Measurements from ENCODE around the gene MSANTD2.
"Not testable (repeated sequence)": the region's sequence is repeated elsewhere in the genome, so short reads cannot be mapped to it uniquely, and the experiment has no call there.

The MSANTD2 gene

DNA sequence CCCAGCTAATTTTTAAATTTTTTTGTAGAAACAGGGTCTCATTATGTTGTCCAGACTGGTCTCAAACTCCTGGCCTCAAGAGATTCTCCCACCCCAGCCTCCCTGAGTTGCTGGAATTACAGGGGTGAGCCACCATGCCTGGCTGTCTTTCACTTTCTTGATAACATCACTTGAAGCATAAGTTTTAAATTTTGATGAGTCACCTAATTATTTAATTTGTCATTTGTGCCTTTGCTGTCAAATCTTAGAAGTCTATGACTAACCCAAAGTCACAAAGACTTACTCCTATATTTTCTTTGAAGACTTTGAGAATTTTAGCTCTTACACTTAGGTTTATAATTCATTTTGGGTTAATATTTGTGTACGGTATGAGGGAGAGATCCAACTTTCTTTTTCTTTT lies 14.5 kb upstream of the MSANTD2 start:
- DNase-seq = no peak

DNA sequence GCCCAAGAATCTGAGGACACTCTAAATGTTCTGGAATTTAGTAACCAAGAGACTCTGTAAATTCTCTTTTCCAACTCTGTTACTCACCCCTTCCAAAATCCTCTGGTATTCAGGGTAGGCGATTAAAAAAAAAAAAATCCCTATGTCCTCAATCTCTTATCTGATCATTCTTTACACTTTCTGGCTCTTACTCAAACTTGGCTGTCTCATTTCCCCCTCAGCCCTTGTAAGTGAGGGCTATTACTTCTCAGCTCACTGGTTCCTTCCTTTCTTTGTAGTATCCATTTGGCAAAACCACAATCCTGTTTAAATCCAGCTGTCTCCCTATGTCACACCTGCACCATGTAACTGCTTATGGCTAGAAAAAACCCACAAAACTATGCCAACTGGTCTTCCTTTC lies 12.7 kb upstream of the MSANTD2 start:
- no peak for DNase-seq

GRCh38 chr11:124811399-124812125 lies 11.4 kb upstream of the MSANTD2 start:
- no peak for DNase-seq

DNA sequence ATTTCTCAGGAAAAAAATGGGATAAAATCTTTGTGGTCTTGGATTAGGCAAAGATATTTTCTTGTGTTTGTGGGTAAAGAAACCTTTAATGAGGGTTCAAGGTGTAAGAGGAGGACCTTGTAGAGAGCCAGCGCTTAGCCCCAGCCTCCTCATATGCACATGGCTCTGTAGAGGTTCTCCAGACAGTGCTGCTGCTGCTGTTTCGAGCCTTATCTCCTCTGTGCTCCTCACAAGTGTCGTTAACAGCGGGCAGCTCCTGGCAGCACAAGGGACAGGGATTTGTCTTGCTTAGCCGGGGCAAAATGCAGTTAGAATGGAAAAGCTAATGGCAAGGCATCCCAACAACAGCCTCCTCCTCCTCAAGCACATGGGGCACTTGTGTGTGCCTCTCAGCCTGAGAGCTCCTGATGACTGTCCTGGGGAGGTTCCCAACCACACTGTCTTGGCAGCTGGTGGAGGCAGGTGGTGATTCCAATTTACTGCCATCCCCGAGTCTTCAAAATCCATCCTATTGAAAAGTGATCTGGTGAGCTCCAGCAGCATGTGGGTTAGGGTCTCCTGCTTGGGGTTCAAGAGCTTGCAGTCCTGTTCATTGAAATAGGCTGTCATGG lies 7.6 kb upstream of the MSANTD2 start:
- no peak for DNase-seq

DNA sequence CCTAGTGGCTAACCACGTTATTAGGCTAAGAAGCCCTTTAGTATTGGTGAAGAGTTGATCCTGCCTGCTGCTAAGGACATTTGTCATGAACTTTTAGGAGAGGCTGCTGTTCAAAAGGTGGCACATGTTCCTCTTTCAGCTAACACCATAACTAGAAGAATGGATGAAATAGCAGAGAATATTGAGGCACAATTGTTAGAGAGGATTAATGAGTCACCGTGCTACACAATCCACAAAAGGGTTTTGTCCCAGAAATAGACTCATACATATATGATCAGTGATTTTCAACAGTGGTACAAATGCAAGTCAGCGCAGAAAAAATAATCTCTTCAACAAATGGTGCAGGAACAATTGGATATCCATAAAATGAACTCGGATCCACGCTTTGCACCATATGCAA lies 7.0 kb upstream of the MSANTD2 start:
- DNase-seq = peak in 1 of 2 donors; percentile 9

- no peak for DNase-seq
Measured at GRCh38 chr11:124804884-124805283, 4.7 kb upstream of the MSANTD2 start.

DNA sequence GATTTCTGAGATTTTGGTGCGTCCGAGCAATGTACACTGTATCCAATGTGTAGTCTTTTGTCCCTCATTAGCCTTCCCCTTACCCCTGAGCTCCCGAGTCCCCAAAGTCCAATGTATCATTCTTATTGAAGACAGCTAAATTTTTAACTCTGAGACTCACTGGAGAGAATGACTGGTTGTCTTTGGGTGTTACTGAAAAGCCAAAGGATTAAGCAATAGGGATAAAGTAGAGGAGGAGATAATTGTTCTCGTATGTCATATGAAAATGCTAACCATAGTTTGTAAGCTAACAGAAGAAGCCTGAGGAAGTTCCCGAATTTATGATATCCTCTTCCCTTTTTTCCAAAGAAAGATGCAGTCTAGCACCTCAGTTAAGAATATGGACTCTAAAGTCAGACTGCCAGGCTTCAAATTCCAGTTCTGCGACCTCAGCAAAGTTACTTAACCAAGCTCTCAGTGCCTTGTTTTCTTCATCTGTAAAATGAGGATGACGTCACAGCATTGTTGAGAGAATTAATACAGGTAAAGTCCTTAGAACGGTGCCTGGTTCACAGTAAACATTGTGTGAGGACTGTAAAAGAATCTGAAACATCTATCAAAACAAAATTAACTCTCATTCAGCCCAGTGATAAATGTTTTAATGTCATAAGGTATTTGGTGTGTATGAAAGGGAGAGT lies 1.6 kb upstream of the MSANTD2 start:
- DNase-seq = no peak

DNA sequence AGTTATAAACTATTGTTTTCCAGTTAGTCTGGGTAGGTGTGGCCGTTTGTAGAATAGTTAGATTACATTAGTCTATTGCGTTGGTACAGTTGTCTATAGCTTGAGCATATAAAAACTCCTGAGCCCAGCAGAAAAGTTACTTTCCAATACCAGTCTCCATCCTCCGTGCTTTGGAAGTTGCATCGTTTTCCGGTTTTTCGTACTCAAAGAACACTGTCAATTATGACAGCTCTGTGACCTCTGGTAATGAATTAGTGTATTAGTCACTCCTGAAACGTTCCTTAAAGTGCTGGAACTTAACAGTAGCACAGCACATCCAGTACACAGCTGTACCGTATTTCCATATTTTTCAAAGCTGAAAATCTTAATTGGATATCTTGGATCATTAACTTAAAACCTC lies 808 bp upstream of the MSANTD2 start:
- no peak for DNase-seq

DNA sequence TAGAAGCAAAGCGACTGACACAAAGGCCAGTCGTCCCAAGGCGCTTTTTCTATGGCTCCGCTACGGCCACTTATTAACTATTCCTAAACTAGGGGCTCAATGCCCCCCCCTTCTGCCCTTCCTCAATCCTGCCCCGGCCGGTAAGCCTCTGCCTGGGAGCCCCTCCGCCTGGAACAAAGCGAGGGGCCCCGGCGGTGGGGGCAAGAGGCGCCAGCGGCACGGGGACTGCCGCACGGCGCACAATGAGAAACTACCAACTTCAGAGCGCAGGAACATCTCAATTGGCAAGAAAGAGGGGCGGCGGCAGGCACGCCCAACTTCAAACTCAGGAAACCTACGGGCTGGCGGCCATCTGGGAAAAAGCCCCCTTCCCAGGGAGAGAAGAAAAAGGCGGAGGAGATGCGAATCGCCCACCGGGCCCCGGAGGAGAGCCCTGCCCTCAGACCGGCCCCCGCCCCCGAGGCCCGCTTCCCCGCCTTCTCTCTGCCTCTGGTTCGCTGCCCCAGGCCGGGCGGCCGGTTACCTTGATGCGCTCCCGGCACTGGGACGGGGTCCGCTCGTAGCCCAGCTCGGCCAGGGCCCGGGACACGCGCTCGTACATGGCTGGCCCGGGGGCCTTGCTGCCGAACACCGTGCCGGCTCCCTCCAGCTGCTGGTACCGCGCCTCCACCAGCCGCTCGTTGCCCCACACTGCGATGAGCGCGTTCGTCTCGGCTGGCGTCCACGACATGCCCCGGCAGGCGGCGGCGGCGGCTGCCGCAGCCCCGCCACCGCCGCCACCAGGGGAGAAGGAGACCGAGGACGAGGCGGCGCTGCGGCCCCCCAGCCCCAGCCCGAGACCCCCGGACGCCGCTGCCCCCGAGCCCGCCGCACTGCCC lies 619 bp downstream of the MSANTD2 start:
- no peak for DNase-seq

GRCh38 chr11:124798991-124799347 lies 1.2 kb downstream of the MSANTD2 start:
- no peak for DNase-seq

DNA sequence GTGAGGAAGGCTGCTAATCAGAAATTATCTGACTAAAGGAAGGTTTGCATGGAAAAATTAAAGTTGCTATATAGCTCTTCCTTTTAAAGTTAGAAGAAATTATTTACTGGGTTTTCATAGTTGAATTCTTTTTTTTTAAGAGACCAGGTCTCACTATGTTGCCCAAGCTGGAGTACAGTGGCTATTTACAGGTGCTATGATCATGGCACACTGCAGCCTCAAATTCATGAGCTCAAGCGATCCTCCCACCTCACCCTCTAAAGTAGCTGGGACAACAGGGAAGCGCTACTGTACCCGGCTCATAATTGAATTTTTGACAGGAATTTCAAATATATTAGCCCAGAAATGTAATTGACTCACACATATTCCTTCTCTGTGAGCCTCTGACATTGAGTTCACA lies 3.9 kb downstream of the MSANTD2 start:
- DNase-seq = no peak

GRCh38 chr11:124793466-124794278 lies 6.5 kb downstream of the MSANTD2 start:
- DNase-seq = no peak

- no peak for DNase-seq
Measured at GRCh38 chr11:124791626-124792341, 8.4 kb downstream of the MSANTD2 start.

- DNase-seq = no peak
Measured at GRCh38 chr11:124788521-124788920, 11.7 kb downstream of the MSANTD2 start.

- no peak for DNase-seq
Measured at GRCh38 chr11:124784051-124784450, 16.2 kb downstream of the MSANTD2 start.

- DNase-seq = no peak
Measured at GRCh38 chr11:124783002-124783401, 17.2 kb downstream of the MSANTD2 start.

GRCh38 chr11:124779568-124779967 lies 20.6 kb downstream of the MSANTD2 start:
- no peak for DNase-seq

GRCh38 chr11:124778281-124778680 lies 21.9 kb downstream of the MSANTD2 start:
- no peak for DNase-seq

- no peak for DNase-seq
Measured at GRCh38 chr11:124776865-124777645, 23.2 kb downstream of the MSANTD2 start.

DNA sequence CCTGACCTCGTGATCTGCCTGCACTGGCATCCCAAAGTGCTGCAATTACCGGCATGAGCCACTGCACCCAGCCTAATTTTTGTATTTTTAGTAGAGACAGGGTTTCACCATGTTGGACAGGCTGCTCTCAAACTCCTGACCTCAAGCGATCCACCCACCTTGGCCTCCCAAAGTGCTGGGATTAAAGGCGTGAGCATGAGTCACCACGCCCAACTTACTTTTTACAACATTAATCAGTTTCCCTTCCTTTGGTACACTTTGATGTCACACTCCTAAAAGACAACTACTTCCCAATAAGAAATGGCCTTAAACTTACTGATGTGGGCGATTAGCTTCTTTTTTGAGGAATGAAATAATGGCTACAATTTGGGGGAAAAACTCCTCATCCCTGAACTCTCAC lies 29.2 kb downstream of the MSANTD2 start:
- DNase-seq = not testable (repeated sequence)

All from hippocampal formation (tissue), 2 donors.